NCI-H2196 (cell line): ENCODE measurements around the gene ATG101.
A peak's percentile ranks its signal among the peaks of the same experiment; 100 is the strongest.

ENCODE experiments used
- DNase-seq: peaks from one replicate; lab custom pipeline; 2025; ENCODE audit not compliant: unreplicated experiment; lab: John Stamatoyannopoulos, UW

ATG101 gene

DNA sequence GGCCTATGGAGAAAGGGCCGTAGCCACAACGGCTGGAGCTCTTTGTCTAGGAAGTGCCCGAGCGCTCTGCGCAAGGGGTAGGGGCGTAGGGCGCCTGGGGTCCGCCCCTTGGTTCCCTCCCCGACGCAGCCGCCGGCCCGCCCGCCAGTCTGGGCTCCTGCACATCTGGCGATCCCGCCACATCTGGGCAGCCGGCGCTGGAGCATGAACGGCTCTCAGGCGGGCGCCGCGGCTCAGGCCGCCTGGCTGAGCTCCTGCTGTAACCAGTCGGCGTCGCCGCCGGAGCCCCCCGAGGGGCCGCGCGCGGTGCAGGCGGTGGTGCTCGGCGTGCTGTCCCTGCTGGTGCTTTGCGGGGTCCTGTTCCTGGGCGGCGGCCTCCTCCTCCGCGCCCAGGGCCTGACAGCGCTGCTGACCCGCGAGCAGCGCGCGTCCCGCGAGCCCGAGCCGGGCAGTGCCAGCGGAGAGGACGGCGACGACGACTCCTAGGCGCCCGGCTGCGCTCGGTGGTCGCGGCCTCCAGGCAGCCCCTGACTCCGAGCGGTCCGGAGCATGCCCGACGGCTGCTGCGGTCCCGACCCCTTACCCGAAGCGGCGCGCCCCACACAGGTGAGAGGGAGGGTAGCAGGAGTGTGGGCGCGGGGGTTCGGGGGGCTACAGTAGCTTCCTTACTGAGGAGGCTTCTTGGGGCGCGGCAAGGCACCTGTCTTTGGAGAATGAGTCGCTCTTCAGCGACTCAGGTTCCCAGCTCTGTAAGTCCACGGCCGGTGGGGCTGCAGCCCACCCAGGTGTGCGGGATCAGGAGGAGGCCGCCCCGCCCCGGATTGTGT lies 10.0 kb downstream of the ATG101 start, which contains the start of gene SMIM41:
TSS of gene SMIM41 (plus strand) at position 129 of the 827 bp plus-strand sequence. CDS start at position 205, 76 bp downstream.
- no peak for DNase-seq

DNA sequence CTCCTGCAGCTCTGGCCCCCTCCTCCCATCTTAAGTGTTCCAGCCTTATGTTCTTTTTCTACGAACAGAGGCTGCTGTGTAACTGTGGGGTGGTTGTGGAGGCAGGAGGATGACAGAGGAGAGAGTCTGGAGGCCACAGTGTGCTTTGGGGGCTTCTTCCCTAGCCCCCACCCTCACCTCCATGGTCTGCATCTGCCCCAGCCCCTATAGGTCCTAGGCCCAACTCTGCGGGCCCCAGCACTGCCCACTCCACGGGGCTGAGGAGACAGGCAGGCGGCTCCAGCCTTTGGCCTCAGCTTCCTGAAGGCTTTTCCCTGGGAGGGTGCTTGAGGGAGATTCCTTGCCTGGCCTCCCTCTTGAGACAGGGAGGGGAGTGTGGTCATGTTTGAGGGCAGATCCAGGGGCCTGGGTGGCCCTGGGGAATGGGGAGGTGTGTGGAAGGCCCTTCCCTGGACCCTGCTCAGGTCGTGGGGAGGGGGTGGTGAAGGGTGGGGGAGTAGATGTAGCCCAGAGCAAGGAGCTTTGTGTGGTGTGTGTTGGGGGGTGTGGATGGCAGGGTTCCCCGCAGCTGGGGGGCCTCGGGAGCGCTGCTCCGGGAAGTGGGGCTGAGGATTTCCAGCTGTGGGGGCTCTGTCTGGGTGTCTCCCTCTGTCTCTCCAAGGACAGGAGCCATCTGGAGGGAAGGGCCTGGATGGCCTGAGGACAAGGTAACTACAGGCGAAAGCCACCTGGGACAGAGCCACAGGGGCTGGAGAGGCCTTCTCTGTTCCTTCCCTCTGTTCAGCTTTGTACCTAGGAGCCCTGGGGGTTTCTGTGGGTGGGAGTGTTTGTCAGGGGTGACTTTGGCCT lies 10.8 kb downstream of the ATG101 start:
- no peak for DNase-seq

DNA sequence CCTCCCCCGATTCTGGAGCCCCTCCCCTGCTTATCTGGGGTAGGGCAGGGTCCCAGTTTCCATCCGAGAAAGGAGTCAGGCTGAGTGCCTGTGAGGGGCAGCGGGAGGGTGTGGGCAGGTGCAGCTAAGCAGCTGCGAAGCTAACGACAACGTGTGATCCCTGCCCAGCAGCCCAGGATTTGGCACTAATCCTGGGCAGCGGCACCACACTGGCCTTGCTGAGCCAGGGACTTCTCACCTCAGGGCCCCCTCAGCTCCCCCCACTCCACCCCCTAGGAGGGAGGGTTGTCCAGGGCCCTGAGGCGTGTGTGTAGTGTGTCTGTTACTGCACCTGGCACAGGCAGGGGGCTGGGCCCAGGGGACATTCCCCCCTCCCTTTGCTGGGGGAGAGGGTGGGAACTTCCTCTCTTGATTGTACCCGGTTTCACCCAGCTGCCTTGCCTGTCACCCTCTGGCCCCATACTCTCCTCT lies 11.5 kb downstream of the ATG101 start:
- DNase-seq: peak; percentile 80

DNA sequence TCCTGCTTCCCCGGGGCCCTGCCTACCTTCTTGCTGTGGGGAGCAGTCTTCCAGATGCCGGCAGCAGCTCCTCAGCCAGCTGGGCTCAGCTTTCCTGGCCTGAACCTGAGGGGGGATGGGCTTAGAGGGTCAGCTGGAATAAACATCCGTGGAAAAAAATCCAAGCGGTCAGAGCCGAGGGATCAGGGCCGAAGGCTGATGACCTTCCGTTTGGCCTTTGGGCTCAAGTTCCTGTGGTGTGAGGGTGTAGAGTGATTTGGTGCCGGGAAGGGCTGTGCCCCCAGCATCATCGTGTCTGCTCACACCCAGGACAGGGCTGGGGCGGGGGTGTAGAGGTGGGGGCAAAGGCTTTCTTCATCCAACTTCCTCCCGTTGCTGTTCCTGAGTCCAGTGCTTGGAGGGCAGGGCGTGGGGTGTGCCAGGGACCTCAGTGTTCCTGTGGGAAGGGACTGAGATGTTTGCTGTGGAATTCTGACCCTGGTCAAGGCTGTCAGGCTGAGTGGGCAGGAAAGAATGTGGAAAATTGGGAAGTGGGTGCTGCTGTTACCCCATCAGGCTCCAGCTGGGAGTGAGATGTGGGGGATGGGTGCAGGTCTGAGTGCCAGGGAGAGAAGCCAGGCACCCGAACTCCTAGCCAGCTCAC lies 12.4 kb downstream of the ATG101 start:
- DNase-seq: no peak

GRCh38 chr12:52082669-52082987 lies 12.8 kb downstream of the ATG101 start:
- no peak for DNase-seq

GRCh38 chr12:52082988-52083637 lies 13.3 kb downstream of the ATG101 start:
- peak; percentile 70 for DNase-seq

DNA sequence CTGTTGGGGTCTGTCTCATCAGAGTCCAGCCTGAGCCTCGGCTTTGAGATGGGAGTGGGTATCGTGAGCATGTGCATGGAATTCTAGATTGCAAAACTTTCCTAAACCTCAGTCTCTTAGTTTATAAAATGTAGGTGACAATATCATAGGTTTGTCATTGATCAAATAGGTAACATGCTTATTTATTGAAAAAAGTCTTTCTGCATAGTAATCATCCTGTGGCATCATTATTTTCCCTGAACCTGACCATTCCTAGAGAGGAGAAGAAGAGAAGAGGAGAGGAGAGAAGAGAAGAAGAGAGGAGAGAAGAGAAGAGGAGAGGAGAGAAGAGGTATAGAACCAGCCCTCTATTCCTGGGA lies 13.8 kb downstream of the ATG101 start:
- DNase-seq: no peak

GRCh38 chr12:52084491-52085231 lies 14.9 kb downstream of the ATG101 start:
- DNase-seq: no peak

DNA sequence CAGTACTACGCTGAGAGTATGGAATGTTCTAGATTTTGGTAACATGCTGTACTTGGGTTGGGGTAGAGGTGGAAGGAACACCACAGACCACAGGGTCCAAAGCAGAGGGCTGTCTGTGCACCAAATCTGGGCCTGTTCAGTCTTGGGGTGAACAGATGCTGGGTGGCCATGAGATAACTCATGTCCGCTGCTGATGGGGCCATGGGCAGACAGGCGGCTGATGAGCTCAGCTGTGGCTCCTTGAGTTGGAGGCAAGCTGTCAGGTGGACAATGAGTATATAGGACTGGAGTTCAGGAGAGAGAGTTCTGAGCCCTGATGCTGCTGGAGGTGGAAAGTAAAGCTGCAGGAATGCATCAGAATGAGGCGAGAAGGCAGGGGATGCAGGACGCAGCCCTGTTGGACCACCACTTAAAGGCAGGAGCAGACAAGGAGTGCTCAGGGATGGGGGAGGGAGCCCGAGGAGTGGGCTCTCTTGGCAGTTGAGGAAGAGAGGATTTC lies 16.0 kb downstream of the ATG101 start:
- no peak for DNase-seq

DNA sequence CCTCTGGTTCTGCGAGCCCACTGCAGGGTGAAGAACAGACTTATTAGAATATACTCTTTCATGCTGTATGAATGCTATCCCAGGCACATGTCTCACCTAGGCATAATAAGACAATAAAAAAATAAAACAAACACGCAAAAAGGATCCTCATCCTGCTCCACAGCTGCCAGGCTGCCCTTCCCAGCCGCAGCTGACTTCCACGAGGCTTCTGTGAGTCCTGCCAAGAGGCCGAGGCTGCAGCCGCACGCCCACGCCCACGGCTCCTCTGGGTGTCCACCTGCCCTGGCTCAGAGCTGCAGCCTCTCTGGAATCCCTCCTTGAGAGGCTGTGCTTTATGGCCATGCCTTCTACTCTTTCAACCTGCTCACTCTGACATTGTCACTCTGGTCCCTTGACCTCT lies 16.6 kb downstream of the ATG101 start:
- peak; percentile 41 for DNase-seq

GRCh38 chr12:52086944-52087835 lies 17.4 kb downstream of the ATG101 start:
- DNase-seq: no peak

GRCh38 chr12:52087961-52088820 lies 18.4 kb downstream of the ATG101 start:
- DNase-seq: no peak

- no peak for DNase-seq
These were observed 19.7 kb downstream of the ATG101 start for GRCh38 chr12:52089491-52089890.

GRCh38 chr12:52090291-52090690 lies 20.5 kb downstream of the ATG101 start:
- no peak for DNase-seq

GRCh38 chr12:52091061-52091460 lies 21.3 kb downstream of the ATG101 start:
- no peak for DNase-seq

DNA sequence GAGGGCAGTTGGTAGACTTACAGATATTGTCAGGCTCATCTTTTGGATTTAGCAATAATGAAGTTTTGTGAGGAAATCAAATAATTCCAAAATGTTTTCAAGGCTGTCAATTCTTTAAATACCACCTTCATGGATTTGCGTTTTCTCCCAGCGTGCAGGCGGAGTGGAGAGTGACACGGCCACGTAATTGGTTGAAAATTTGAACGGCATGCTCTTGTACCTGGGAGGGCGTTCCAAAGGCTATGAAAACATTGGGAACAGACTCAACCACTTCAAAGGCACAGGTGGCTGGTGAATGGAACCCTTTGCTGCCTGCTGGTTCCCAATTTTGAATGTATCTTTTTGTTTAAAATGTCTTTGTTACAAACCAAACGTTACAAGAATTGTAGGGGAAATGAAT lies 22.1 kb downstream of the ATG101 start:
- DNase-seq: no peak

DNA sequence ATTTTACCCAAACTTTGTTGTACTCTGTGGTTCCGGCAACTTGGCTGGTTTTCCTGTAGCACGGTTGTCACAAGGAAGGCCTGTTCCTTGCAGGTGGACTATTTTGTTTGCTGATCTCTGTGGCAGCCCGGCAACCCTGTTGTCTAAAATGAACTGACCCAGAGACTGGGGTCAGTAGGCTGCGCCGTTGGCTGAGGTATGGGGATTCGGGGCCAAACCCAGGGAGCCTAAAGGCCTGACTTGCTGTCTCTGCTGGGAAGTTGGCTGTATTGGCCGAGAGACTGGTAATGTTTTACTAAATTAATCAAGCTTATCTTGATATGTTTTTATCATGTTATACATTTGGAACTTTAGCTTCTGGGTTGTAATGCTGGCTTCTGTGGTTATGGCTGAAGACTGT lies 23.6 kb downstream of the ATG101 start:
- DNase-seq: no peak

DNA sequence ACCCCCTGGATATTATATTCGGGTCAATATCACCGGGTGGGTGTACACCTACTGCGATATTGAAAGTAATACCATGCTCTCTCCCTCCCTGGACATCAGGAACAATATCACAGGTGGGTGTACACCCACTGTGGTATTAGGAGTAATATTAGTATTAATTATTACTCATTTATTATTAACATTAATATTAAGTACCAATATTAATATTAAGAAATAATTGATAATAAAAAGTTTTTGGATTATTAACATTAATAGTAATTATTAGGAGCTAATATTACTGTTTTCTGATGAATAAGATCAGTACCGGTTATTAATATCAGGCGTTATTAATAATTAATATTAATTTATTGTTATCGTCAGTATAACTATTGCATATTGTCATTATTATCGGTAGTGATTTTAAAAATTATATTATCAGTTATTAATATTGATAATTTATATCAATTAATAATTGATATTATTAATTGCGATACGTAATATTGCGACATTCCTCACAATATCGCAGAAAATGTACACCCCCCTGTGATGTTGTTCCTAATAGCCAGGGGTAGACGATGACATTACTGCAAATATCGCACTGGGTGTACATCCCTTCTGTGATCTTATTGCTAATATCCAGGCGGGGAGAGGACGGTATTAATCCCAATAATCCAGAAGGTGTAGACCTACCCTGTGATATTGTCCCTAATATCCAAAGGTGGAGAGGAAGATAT lies 26.7 kb downstream of the ATG101 start:
- no peak for DNase-seq
